ENCODE data around the gene YAP1. TPM values are rescaled to one million over a fixed set of nuclear protein-coding genes. Genes with fewer than 3 reads are reported as not detected.

The YAP1 gene
- polyA plus RNA-seq, 1 donor: 74.3 TPM

- Histone ChIP-seq H3K27ac (ENCODE audit: low read length) (no peak overlapping the region), H3K9me3 (ENCODE audit: control insufficient read depth, low read depth, low read length) (no peaks in the 10 kb centered on the region), H3K36me3 (ENCODE audit: control insufficient read depth, insufficient read depth, low read length) (no peaks in the 10 kb centered on the region), H3K27me3 (ENCODE audit: control insufficient read depth, insufficient read depth, low read length) (no peaks in the 10 kb centered on the region), H3K4me3 (ENCODE audit: low read length) (no peak overlapping the region), H3K4me1 (ENCODE audit: control insufficient read depth, insufficient read depth, low read length) (no peaks in the 10 kb centered on the region)
- WGBS (ENCODE audit: insufficient coverage, low lambda C conversion rate): no CpG with 5 or more reads among the region's 7 CpGs
- DNase-seq: no peak
Observed at GRCh38 chr11:102085864-102086551, 24.2 kb upstream of the YAP1 start.

GRCh38 chr11:102097186-102097585 lies 13.1 kb upstream of the YAP1 start:
- Histone ChIP-seq H3K4me1 (ENCODE audit: control insufficient read depth, insufficient read depth, low read length) (no peaks in the 10 kb centered on the region), H3K36me3 (ENCODE audit: control insufficient read depth, insufficient read depth, low read length) (no peaks in the 10 kb centered on the region), H3K4me3 (ENCODE audit: low read length) (no peak overlapping the region), H3K27ac (ENCODE audit: low read length) (no peak overlapping the region), H3K9me3 (ENCODE audit: control insufficient read depth, low read depth, low read length) (no peaks in the 10 kb centered on the region), H3K27me3 (ENCODE audit: control insufficient read depth, insufficient read depth, low read length) (no peaks in the 10 kb centered on the region)
- no peak for DNase-seq
- 100% methylated on average over 1 of the region's 1 CpG for WGBS (ENCODE audit: insufficient coverage, low lambda C conversion rate)

- no peaks in the 10 kb centered on the region for H3K9me3 ChIP-seq (ENCODE audit: control insufficient read depth, low read depth, low read length)
- H3K36me3 ChIP-seq (ENCODE audit: control insufficient read depth, insufficient read depth, low read length): no peaks in the 10 kb centered on the region
- H3K4me3 ChIP-seq (ENCODE audit: low read length): no peak overlapping the region
- no peak overlapping the region for H3K27ac ChIP-seq (ENCODE audit: low read length)
- no CpG with 5 or more reads among the region's 2 CpGs for WGBS (ENCODE audit: insufficient coverage, low lambda C conversion rate)
- H3K4me1 ChIP-seq (ENCODE audit: control insufficient read depth, insufficient read depth, low read length): no peaks in the 10 kb centered on the region
- no peak for DNase-seq
- no peaks in the 10 kb centered on the region for H3K27me3 ChIP-seq (ENCODE audit: control insufficient read depth, insufficient read depth, low read length)
Observed at GRCh38 chr11:102099755-102100154, 10.5 kb upstream of the YAP1 start.

- Histone ChIP-seq H3K27ac (ENCODE audit: low read length) (no peak overlapping the region), H3K4me1 (ENCODE audit: control insufficient read depth, insufficient read depth, low read length) (peaks cover 3% of the 10 kb centered on the region), H3K27me3 (ENCODE audit: control insufficient read depth, insufficient read depth, low read length) (no peaks in the 10 kb centered on the region), H3K36me3 (ENCODE audit: control insufficient read depth, insufficient read depth, low read length) (no peaks in the 10 kb centered on the region), H3K4me3 (ENCODE audit: low read length) (no peak overlapping the region), H3K9me3 (ENCODE audit: control insufficient read depth, low read depth, low read length) (no peaks in the 10 kb centered on the region)
- WGBS (ENCODE audit: insufficient coverage, low lambda C conversion rate): 88% methylated on average over 1 of the region's 3 CpGs
- no peak for DNase-seq
Observed at GRCh38 chr11:102108734-102109440, 1.4 kb upstream of the YAP1 start.

- DNase-seq: no peak
- Histone ChIP-seq H3K27ac (ENCODE audit: low read length) (peak overlapping the region; percentile 78), H3K36me3 (ENCODE audit: control insufficient read depth, insufficient read depth, low read length) (peaks cover 3% of the 10 kb centered on the region), H3K4me3 (ENCODE audit: low read length) (peak overlapping the region; percentile 93), H3K27me3 (ENCODE audit: control insufficient read depth, insufficient read depth, low read length) (no peaks in the 10 kb centered on the region), H3K9me3 (ENCODE audit: control insufficient read depth, low read depth, low read length) (no peaks in the 10 kb centered on the region), H3K4me1 (ENCODE audit: control insufficient read depth, insufficient read depth, low read length) (peaks cover 14% of the 10 kb centered on the region)
- WGBS (ENCODE audit: insufficient coverage, low lambda C conversion rate): no CpG with 5 or more reads among the region's 31 CpGs
Observed at GRCh38 chr11:102110761-102111010, 439 bp downstream of the YAP1 start.

GRCh38 chr11:102111011-102111786 lies 952 bp downstream of the YAP1 start:
- no peaks in the 10 kb centered on the region for H3K27me3 ChIP-seq (ENCODE audit: control insufficient read depth, insufficient read depth, low read length)
- 0% methylated on average over 1 of the region's 61 CpGs for WGBS (ENCODE audit: insufficient coverage, low lambda C conversion rate)
- peaks cover 3% of the 10 kb centered on the region for H3K36me3 ChIP-seq (ENCODE audit: control insufficient read depth, insufficient read depth, low read length)
- H3K4me3 ChIP-seq (ENCODE audit: low read length): peak overlapping the region; percentile 93
- peak; percentile 83 to 91 for DNase-seq
- peak overlapping the region; percentile 78 for H3K27ac ChIP-seq (ENCODE audit: low read length)
- peaks cover 17% of the 10 kb centered on the region for H3K4me1 ChIP-seq (ENCODE audit: control insufficient read depth, insufficient read depth, low read length)
- H3K9me3 ChIP-seq (ENCODE audit: control insufficient read depth, low read depth, low read length): no peaks in the 10 kb centered on the region

GRCh38 chr11:102111787-102112508 lies 1.7 kb downstream of the YAP1 start:
- DNase-seq: peak; percentile 78 to 94
- Histone ChIP-seq H3K27ac (ENCODE audit: low read length) (peak overlapping the region; percentile 78), H3K27me3 (ENCODE audit: control insufficient read depth, insufficient read depth, low read length) (no peaks in the 10 kb centered on the region), H3K4me3 (ENCODE audit: low read length) (peak overlapping the region; percentile 93), H3K36me3 (ENCODE audit: control insufficient read depth, insufficient read depth, low read length) (peaks cover 3% of the 10 kb centered on the region), H3K9me3 (ENCODE audit: control insufficient read depth, low read depth, low read length) (no peaks in the 10 kb centered on the region), H3K4me1 (ENCODE audit: control insufficient read depth, insufficient read depth, low read length) (peaks cover 25% of the 10 kb centered on the region)
- WGBS (ENCODE audit: insufficient coverage, low lambda C conversion rate): 0% methylated on average over 6 of the region's 20 CpGs

- peak in 1 of 2 donors; percentile 47 for DNase-seq
- H3K4me1 ChIP-seq (ENCODE audit: control insufficient read depth, insufficient read depth, low read length): peaks cover 28% of the 10 kb centered on the region
- peaks cover 3% of the 10 kb centered on the region for H3K36me3 ChIP-seq (ENCODE audit: control insufficient read depth, insufficient read depth, low read length)
- H3K27me3 ChIP-seq (ENCODE audit: control insufficient read depth, insufficient read depth, low read length): no peaks in the 10 kb centered on the region
- H3K4me3 ChIP-seq (ENCODE audit: low read length): peak overlapping the region; percentile 93
- peak overlapping the region; percentile 78 for H3K27ac ChIP-seq (ENCODE audit: low read length)
- no CpG with 5 or more reads among the region's 5 CpGs for WGBS (ENCODE audit: insufficient coverage, low lambda C conversion rate)
- H3K9me3 ChIP-seq (ENCODE audit: control insufficient read depth, low read depth, low read length): no peaks in the 10 kb centered on the region
Observed at GRCh38 chr11:102112509-102112821, 2.2 kb downstream of the YAP1 start.

GRCh38 chr11:102114032-102114431 lies 3.8 kb downstream of the YAP1 start:
- Histone ChIP-seq H3K4me1 (ENCODE audit: control insufficient read depth, insufficient read depth, low read length) (peaks cover 35% of the 10 kb centered on the region), H3K36me3 (ENCODE audit: control insufficient read depth, insufficient read depth, low read length) (peaks cover 6% of the 10 kb centered on the region), H3K27me3 (ENCODE audit: control insufficient read depth, insufficient read depth, low read length) (no peaks in the 10 kb centered on the region), H3K9me3 (ENCODE audit: control insufficient read depth, low read depth, low read length) (no peaks in the 10 kb centered on the region), H3K27ac (ENCODE audit: low read length) (peak overlapping the region; percentile 79), H3K4me3 (ENCODE audit: low read length) (no peak overlapping the region)
- no peak for DNase-seq
- 92% methylated on average over 2 of the region's 4 CpGs for WGBS (ENCODE audit: insufficient coverage, low lambda C conversion rate)

- Histone ChIP-seq H3K4me1 (ENCODE audit: control insufficient read depth, insufficient read depth, low read length) (peaks cover 36% of the 10 kb centered on the region), H3K36me3 (ENCODE audit: control insufficient read depth, insufficient read depth, low read length) (peaks cover 9% of the 10 kb centered on the region), H3K9me3 (ENCODE audit: control insufficient read depth, low read depth, low read length) (no peaks in the 10 kb centered on the region), H3K27ac (ENCODE audit: low read length) (peak overlapping the region; percentile 79), H3K27me3 (ENCODE audit: control insufficient read depth, insufficient read depth, low read length) (no peaks in the 10 kb centered on the region), H3K4me3 (ENCODE audit: low read length) (no peak overlapping the region)
- DNase-seq: peak; percentile 86 to 94
Observed at GRCh38 chr11:102115557-102115956, 5.3 kb downstream of the YAP1 start.

Data from large intestine (tissue), 3 donors.